Liver (tissue), 9 donors: ENCODE results near the gene RBM33. TPM values are rescaled to one million over a fixed set of nuclear protein-coding genes. Genes with fewer than 3 reads are reported as not detected.

Experiments used
- DNase-seq: peaks from one replicate; pipeline ENCODE4 v3.0.0-alpha.2; 2017; ENCODE audit warnings: low spot score
- H3K27ac ChIP-seq, 2 donors: one replicate each; pipeline ENCODE4 v1.7.0; 2013; ENCODE audit warnings: inconsistent platforms in 2 of 2, low read length in 2 of 2, control low read depth in 1 of 2, low read depth in 1 of 2, mild to moderate bottlenecking in 1 of 2
- H3K27me3 ChIP-seq, 4 donors: one replicate each; pipeline versions ENCODE4 v1.6.1 to v1.7.0; 2013; ENCODE audit warnings: low read length in 3 of 4, inconsistent platforms in 1 of 4, mild to moderate bottlenecking in 1 of 4, moderate library complexity in 1 of 4; ENCODE audit not compliant: control insufficient read depth in 4 of 4, insufficient read depth in 4 of 4
- H3K36me3 ChIP-seq, 4 donors: one replicate each; pipeline versions ENCODE4 v1.6.1 to v1.7.0; 2013; ENCODE audit warnings: low read length in 3 of 4, mild to moderate bottlenecking in 3 of 4, low read depth in 1 of 4, moderate library complexity in 1 of 4; ENCODE audit not compliant: control insufficient read depth in 4 of 4, insufficient read depth in 3 of 4
- H3K4me1 ChIP-seq, 4 donors: one replicate each; pipeline versions ENCODE4 v1.6.1 to v1.7.0; 2013; ENCODE audit warnings: low read length in 3 of 4, mild to moderate bottlenecking in 3 of 4, moderate library complexity in 1 of 4; ENCODE audit not compliant: control insufficient read depth in 4 of 4, insufficient read depth in 4 of 4
- H3K4me3 ChIP-seq, 3 donors: one replicate each; pipeline versions ENCODE4 v1.6.1 to v1.7.0; 2013; ENCODE audit warnings: low read length in 3 of 3, control low read depth in 1 of 3, low read depth in 1 of 3, mild to moderate bottlenecking in 1 of 3
- H3K9ac ChIP-seq, 2 donors: one replicate each; pipeline ENCODE4 v1.7.0; 2013; ENCODE audit warnings: low read length in 2 of 2, mild to moderate bottlenecking in 2 of 2, moderate library complexity in 2 of 2, control low read depth in 1 of 2, low read depth in 1 of 2
- H3K9me3 ChIP-seq, 4 donors: one replicate each; pipeline versions ENCODE4 v1.6.1 to v1.7.0; 2013; ENCODE audit warnings: low read length in 3 of 4; ENCODE audit not compliant: control insufficient read depth in 4 of 4
- EGR1 ChIP-seq, 2 donors: IDR thresholded peaks; 2 replicates each; pipeline ENCODE4 v1.6.1; 2016 to 2018; ENCODE audit warnings: antibody characterized with exemption in 2 of 2, low read depth in 2 of 2
- FOXA1 ChIP-seq: IDR thresholded peaks from 2 replicates; pipeline ENCODE4 v1.6.1; 2016; ENCODE audit warnings: antibody characterized with exemption
- FOXA2 ChIP-seq: IDR thresholded peaks from 2 replicates; pipeline ENCODE4 v1.6.1; 2016; ENCODE audit warnings: antibody characterized with exemption
- GABPA ChIP-seq, 2 donors: IDR thresholded peaks in 1 of 2; conservative IDR thresholded peaks in 1 of 2; 2 replicates each; pipeline ENCODE4 v1.6.1; 2016; ENCODE audit warnings: antibody characterized with exemption in 2 of 2, mild to moderate bottlenecking in 1 of 2, moderate library complexity in 1 of 2
- HNF4A ChIP-seq, 2 donors: conservative IDR thresholded peaks; 2 replicates each; pipeline ENCODE4 v1.6.1; 2016; ENCODE audit warnings: antibody characterized with exemption in 2 of 2, mild to moderate bottlenecking in 2 of 2
- HNF4G ChIP-seq: IDR thresholded peaks from 2 replicates; pipeline ENCODE4 v1.6.1; 2016; ENCODE audit warnings: antibody characterized with exemption
- JUND ChIP-seq, 2 donors: IDR thresholded peaks; 2 replicates each; pipeline ENCODE4 v1.6.1; 2016; ENCODE audit warnings: antibody characterized with exemption in 2 of 2
- NR2F2 ChIP-seq: IDR thresholded peaks from 2 replicates; pipeline ENCODE4 v1.6.1; 2016; ENCODE audit warnings: antibody characterized with exemption
- RAD21 ChIP-seq, 2 donors: IDR thresholded peaks; 2 replicates each; pipeline ENCODE4 v1.6.1; 2016; ENCODE audit warnings: antibody characterized with exemption in 2 of 2, mild to moderate bottlenecking in 2 of 2
- RXRA ChIP-seq, 2 donors: IDR thresholded peaks; 2 replicates each; pipeline ENCODE4 v1.6.1; 2017 to 2018; ENCODE audit warnings: antibody characterized with exemption in 2 of 2, mild to moderate bottlenecking in 1 of 2
- SP1 ChIP-seq: IDR thresholded peaks from 2 replicates; pipeline ENCODE4 v1.6.1; 2018; ENCODE audit warnings: antibody characterized with exemption, mild to moderate bottlenecking
- TAF1 ChIP-seq: conservative IDR thresholded peaks from 2 replicates; pipeline ENCODE4 v1.6.1; 2016; ENCODE audit warnings: antibody characterized with exemption, mild to moderate bottlenecking
- YY1 ChIP-seq: IDR thresholded peaks from 2 replicates; pipeline ENCODE4 v1.6.1; 2016; ENCODE audit warnings: antibody characterized with exemption, mild to moderate bottlenecking
- WGBS: extraction: QIAGEN DNeasy Blood & Tissue Kit; methylation state at CpG from one replicate; pipeline ENCODE4 v1.1.7; 2013; 5-methylcytosine and 5-hydroxymethylcytosine counted together
- polyA plus RNA-seq, 2 donors: library from polyadenylated mRNA; stranded (reverse) in 1 of 2; unstranded in 1 of 2; fragments of 200-250 nt in 1 of 2; fragments of >200 nt in 1 of 2; fragmentation: Nextera tagmentation in 1 of 2; extraction: Ambion mirVana in 1 of 2; gene quantifications; one replicate each; pipeline versions ENCODE4 v1.2.1 to v1.2.3, GENCODE V29; 2013 to 2015
- total RNA-seq, 2 donors: library from RNA; depleted of rRNA; stranded (reverse); fragments of >200 nt; gene quantifications; one replicate each; pipeline ENCODE4 v1.2.3, GENCODE V29; 2014
- TF ChIP-seq, protein P1 (sequence below): fragments of 150-350 bp; IDR thresholded peaks from 2 replicates; pipeline ENCODE4 v1.5.1; 2017; ENCODE audit warnings: improper control_type of control experiment, low read depth, low read length; ENCODE audit not compliant: missing input control
- TF ChIP-seq, protein P2 (sequence below): IDR thresholded peaks from 2 replicates; pipeline ENCODE4 v1.6.1; 2016; ENCODE audit warnings: antibody characterized with exemption
- TF ChIP-seq, protein P3 (sequence below): IDR thresholded peaks from 2 replicates; pipeline ENCODE4 v1.6.1; 2016; ENCODE audit warnings: antibody characterized with exemption
- TF ChIP-seq, protein P4 (sequence below): IDR thresholded peaks from 2 replicates; pipeline ENCODE4 v1.6.1; 2016; ENCODE audit warnings: antibody characterized with exemption, mild to moderate bottlenecking
- TF ChIP-seq, protein P5 (sequence below): IDR thresholded peaks from 2 replicates; pipeline ENCODE4 v1.6.1; 2016; ENCODE audit warnings: antibody characterized with exemption
- donor health status: healthy.
- donor health status: healthy.
- donor health status: healthy.
- donor health status: healthy.
- donor health status: healthy.

Gene RBM33
- total and polyA plus RNA-seq, 4 donors: 7.8 to 48.9 (median 28.2) TPM

DNA sequence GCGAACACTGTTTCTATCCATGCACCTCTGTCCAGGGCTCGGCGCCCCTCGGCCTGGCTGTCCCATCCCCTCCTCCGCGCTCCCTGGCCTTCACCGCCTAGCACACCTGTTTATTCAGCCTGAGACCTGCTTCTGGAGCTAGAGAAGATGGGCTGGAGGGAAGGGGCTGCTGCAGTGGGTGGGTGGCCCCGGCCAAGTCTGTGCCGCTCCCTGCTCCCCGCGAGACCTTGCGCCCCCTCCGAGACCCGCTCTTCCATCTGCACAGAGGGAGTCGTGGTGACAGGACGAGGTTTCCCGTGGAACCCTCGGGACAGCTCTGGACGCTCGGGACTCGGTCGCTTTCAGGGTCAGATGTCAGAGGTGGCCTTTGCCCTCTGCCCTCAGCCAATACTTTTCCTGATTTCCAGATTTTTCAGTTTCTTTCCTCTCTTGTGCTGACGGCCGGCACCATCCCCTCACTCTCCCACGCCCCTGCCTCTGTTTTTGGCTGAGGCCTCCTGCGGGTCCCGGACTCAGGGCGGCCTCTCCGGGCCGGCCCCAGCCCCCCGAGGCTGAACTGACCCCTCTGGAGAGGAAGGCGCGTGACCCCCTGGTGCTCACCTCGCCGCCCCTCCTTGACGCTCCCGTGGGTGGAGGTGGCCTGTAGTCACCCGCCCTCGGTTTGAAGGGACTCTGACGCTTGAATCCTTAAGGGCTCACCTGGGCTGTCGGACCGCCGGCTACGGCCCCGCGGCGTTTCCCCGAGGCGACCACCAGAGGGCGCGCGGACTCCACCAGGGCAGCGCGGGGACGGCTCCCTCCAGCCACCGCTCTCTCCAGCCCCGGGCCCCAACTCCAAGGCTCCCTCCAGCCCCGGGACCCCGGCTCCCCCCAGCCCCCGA, 152.2 kb downstream of the RBM33 start:
- peak; percentile 81 for DNase-seq
- WGBS: 21% methylated on average over 60 of the region's 60 CpGs
- Histone ChIP-seq H3K27me3 (no peaks in the 10 kb centered on the region), H3K4me1 (peaks cover 1 to 19% (median 9%) of the 10 kb centered on the region in 4 donors), H3K4me3 (peak overlapping the region in 2 of 3 donors; percentile 45 to 50), H3K9ac (peak overlapping the region; percentile 44 to 67), H3K27ac (no peak overlapping the region), H3K9me3 (no peaks in the 10 kb centered on the region), H3K36me3 (no peaks in the 10 kb centered on the region)
- TF ChIP-seq, protein P1, sequence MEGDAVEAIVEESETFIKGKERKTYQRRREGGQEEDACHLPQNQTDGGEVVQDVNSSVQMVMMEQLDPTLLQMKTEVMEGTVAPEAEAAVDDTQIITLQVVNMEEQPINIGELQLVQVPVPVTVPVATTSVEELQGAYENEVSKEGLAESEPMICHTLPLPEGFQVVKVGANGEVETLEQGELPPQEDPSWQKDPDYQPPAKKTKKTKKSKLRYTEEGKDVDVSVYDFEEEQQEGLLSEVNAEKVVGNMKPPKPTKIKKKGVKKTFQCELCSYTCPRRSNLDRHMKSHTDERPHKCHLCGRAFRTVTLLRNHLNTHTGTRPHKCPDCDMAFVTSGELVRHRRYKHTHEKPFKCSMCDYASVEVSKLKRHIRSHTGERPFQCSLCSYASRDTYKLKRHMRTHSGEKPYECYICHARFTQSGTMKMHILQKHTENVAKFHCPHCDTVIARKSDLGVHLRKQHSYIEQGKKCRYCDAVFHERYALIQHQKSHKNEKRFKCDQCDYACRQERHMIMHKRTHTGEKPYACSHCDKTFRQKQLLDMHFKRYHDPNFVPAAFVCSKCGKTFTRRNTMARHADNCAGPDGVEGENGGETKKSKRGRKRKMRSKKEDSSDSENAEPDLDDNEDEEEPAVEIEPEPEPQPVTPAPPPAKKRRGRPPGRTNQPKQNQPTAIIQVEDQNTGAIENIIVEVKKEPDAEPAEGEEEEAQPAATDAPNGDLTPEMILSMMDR: peak; percentile 87
- TF ChIP-seq TAF1: no peak
- TF ChIP-seq RXRA (IDR thresholded peaks at IDR 0.05): no peak
- peak; percentile 21 to 51 for TF ChIP-seq HNF4A (conservative IDR thresholded peaks at IDR 0.05)
- TF ChIP-seq NR2F2: peak; percentile 54
- peak; percentile 79 to 87 for TF ChIP-seq RAD21 (IDR thresholded peaks at IDR 0.05)

DNA sequence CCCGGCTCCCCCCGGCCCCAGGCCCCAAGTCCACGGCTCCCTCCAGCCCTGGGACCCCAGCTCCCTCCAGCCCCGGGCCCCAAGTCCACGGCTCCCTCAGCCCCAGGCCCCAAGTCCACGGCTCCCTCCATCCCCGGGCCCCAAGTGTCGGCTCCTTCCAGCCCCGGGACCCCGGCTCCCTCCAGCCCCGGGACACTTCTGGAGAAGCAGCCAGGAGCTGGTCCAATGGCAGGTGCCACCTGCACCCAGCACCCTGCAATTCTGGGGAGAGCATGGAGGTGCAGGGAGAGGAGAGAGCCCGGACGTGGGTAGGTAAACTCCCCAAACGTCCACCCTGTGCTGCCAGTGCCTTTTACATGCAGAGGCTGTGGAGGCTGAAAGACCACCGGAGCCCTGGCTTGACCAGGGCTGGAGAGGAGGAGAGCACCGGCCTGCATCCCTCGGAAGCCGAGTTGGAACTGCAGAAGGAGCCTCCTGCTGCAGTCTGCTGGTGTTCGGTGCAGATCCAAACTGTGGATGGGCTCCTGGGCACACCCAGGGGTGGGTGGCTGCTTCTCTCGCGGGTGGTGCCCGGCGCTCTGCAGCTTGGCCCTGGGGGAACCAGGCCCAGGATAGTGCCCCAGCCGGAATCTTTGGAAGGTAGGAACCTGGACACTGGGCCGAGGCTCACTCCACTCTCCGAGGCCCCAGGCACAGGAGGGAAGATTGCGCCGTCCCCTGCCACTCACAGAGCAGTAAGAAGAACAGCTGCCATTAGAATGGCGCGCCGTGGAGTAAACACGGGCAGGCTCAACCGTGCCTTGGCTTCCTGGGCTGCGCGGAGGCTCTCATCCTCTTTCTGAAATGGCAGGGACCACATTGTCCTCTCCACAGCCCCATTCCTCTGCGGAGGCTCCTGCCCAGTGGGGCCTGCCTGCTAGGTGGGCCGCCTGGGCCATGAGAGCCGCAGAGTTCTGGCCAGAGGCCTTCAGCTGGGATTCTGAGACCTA, 153.1 kb downstream of the RBM33 start:
- Histone ChIP-seq H3K36me3 (peaks cover 0 to 2% (median 0%) of the 10 kb centered on the region in 4 donors), H3K9ac (no peak overlapping the region), H3K4me3 (peak overlapping the region in 1 of 3 donors; percentile 45), H3K27me3 (no peaks in the 10 kb centered on the region), H3K4me1 (peaks cover 1 to 19% (median 9%) of the 10 kb centered on the region in 4 donors), H3K9me3 (no peaks in the 10 kb centered on the region), H3K27ac (no peak overlapping the region)
- TF ChIP-seq GABPA (IDR thresholded peaks at IDR 0.05 in 1 of 2, conservative IDR thresholded peaks at IDR 0.05 in 1 of 2): no peak
- TF ChIP-seq, protein P1: no peak
- no peak for TF ChIP-seq TAF1
- TF ChIP-seq SP1: no peak
- no peak for TF ChIP-seq FOXA2
- TF ChIP-seq, protein P2, sequence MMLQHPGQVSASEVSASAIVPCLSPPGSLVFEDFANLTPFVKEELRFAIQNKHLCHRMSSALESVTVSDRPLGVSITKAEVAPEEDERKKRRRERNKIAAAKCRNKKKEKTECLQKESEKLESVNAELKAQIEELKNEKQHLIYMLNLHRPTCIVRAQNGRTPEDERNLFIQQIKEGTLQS: no peak
- TF ChIP-seq JUND (IDR thresholded peaks at IDR 0.05): no peak
- no peak for TF ChIP-seq HNF4G
- TF ChIP-seq, protein P3, sequence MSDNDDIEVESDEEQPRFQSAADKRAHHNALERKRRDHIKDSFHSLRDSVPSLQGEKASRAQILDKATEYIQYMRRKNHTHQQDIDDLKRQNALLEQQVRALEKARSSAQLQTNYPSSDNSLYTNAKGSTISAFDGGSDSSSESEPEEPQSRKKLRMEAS: no peak
- TF ChIP-seq FOXA1: no peak
- no peak for TF ChIP-seq YY1
- TF ChIP-seq, protein P4, sequence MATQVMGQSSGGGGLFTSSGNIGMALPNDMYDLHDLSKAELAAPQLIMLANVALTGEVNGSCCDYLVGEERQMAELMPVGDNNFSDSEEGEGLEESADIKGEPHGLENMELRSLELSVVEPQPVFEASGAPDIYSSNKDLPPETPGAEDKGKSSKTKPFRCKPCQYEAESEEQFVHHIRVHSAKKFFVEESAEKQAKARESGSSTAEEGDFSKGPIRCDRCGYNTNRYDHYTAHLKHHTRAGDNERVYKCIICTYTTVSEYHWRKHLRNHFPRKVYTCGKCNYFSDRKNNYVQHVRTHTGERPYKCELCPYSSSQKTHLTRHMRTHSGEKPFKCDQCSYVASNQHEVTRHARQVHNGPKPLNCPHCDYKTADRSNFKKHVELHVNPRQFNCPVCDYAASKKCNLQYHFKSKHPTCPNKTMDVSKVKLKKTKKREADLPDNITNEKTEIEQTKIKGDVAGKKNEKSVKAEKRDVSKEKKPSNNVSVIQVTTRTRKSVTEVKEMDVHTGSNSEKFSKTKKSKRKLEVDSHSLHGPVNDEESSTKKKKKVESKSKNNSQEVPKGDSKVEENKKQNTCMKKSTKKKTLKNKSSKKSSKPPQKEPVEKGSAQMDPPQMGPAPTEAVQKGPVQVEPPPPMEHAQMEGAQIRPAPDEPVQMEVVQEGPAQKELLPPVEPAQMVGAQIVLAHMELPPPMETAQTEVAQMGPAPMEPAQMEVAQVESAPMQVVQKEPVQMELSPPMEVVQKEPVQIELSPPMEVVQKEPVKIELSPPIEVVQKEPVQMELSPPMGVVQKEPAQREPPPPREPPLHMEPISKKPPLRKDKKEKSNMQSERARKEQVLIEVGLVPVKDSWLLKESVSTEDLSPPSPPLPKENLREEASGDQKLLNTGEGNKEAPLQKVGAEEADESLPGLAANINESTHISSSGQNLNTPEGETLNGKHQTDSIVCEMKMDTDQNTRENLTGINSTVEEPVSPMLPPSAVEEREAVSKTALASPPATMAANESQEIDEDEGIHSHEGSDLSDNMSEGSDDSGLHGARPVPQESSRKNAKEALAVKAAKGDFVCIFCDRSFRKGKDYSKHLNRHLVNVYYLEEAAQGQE: no peak
- no peak for TF ChIP-seq EGR1 (IDR thresholded peaks at IDR 0.05; ENCODE audit: low read depth in 2 of 2)
- TF ChIP-seq RXRA (IDR thresholded peaks at IDR 0.05): no peak
- no peak for TF ChIP-seq NR2F2
- TF ChIP-seq HNF4A (conservative IDR thresholded peaks at IDR 0.05): no peak
- TF ChIP-seq RAD21 (IDR thresholded peaks at IDR 0.05): no peak
- TF ChIP-seq, protein P5, sequence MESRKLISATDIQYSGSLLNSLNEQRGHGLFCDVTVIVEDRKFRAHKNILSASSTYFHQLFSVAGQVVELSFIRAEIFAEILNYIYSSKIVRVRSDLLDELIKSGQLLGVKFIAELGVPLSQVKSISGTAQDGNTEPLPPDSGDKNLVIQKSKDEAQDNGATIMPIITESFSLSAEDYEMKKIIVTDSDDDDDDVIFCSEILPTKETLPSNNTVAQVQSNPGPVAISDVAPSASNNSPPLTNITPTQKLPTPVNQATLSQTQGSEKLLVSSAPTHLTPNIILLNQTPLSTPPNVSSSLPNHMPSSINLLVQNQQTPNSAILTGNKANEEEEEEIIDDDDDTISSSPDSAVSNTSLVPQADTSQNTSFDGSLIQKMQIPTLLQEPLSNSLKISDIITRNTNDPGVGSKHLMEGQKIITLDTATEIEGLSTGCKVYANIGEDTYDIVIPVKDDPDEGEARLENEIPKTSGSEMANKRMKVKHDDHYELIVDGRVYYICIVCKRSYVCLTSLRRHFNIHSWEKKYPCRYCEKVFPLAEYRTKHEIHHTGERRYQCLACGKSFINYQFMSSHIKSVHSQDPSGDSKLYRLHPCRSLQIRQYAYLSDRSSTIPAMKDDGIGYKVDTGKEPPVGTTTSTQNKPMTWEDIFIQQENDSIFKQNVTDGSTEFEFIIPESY: no peak
- no peak for DNase-seq
- 72% methylated on average over 38 of the region's 38 CpGs for WGBS
